ENCODE data around the gene PGAP6. TPM values are rescaled to one million over a fixed set of nuclear protein-coding genes. Genes with fewer than 3 reads are reported as not detected.
"Not testable (repeated sequence)": the region's sequence is repeated elsewhere in the genome, so short reads cannot be mapped to it uniquely, and the experiment has no call there.

The PGAP6 gene
- total RNA-seq, 4 donors from 2014 or later: 31.6 to 83.3 (median 62.2) TPM

GRCh38 chr16:364595-365491 lies 16.9 kb downstream of the PGAP6 start:
- intact Hi-C loops (cut with DNase I): no loop called here
- Histone ChIP-seq H3K36me3 (peaks cover 23 to 26% of the 10 kb centered on the region in 2 donors), H3K27ac (no peak overlapping the region), H3K4me3 (replicated peaks in 1 of 3) (no peak overlapping the region), H3K4me1 (peaks cover 4 to 9% of the 10 kb centered on the region in 2 donors), H3K9me3 (no peaks in the 10 kb centered on the region), H3K27me3 (no peaks in the 10 kb centered on the region)
- WGBS, 2 donors: 55 to 61% methylated on average over 17 to 19 of the region's 19 CpGs
- TF ChIP-seq CTCF (IDR thresholded peaks at IDR 0.05) (no peak), POLR2A (IDR thresholded peaks at IDR 0.05) (no peak)
- no peak for DNase-seq

GRCh38 chr16:363766-364490 lies 17.9 kb downstream of the PGAP6 start:
- Histone ChIP-seq H3K27ac (no peak overlapping the region), H3K4me1 (no peaks in the 10 kb centered on the region), H3K27me3 (no peaks in the 10 kb centered on the region), H3K36me3 (peaks cover 23 to 26% of the 10 kb centered on the region in 2 donors), H3K4me3 (replicated peaks in 1 of 3) (no peak overlapping the region), H3K9me3 (no peaks in the 10 kb centered on the region)
- intact Hi-C loops (cut with DNase I): no loop called here
- 0 to 28% methylated on average over 1 to 8 of the region's 24 CpGs for WGBS, 2 donors
- TF ChIP-seq POLR2A (IDR thresholded peaks at IDR 0.05) (no peak), CTCF (IDR thresholded peaks at IDR 0.05) (no peak)
- DNase-seq: peak; percentile 52 to 56

GRCh38 chr16:363110-363765 lies 18.5 kb downstream of the PGAP6 start:
- Histone ChIP-seq H3K27me3 (no peaks in the 10 kb centered on the region), H3K9me3 (no peaks in the 10 kb centered on the region), H3K36me3 (peaks cover 17 to 19% of the 10 kb centered on the region in 2 donors), H3K27ac (no peak overlapping the region), H3K4me1 (no peaks in the 10 kb centered on the region), H3K4me3 (replicated peaks in 1 of 3) (no peak overlapping the region)
- TF ChIP-seq POLR2A (IDR thresholded peaks at IDR 0.05) (no peak), CTCF (IDR thresholded peaks at IDR 0.05) (no peak)
- no peak for DNase-seq
- intact Hi-C loops (cut with DNase I): no loop called here
- 62 to 64% methylated on average over 12 of the region's 20 CpGs for WGBS, 2 donors

GRCh38 chr16:362702-362999 lies 19.1 kb downstream of the PGAP6 start:
- H3K27ac ChIP-seq; H3K4me3 ChIP-seq (replicated peaks in 1 of 3); DNase-seq; intact Hi-C loops (cut with DNase I); H3K9me3 ChIP-seq; H3K4me1 ChIP-seq; H3K27me3 ChIP-seq: not testable (repeated sequence)
- peaks cover 11 to 13% of the 10 kb centered on the region in 2 donors for H3K36me3 ChIP-seq
- WGBS, 2 donors: no CpG with 5 or more reads among the region's 24 CpGs

GRCh38 chr16:361872-362701 lies 19.7 kb downstream of the PGAP6 start:
- intact Hi-C loops (cut with DNase I): no loop called here

More at GRCh38 chr16:361872-362701, 19.7 kb downstream of the PGAP6 start:
- WGBS, 2 donors: 27 to 34% methylated on average over 11 to 15 of the region's 30 CpGs
- no peaks in the 10 kb centered on the region for H3K27me3 ChIP-seq
- TF ChIP-seq CTCF (IDR thresholded peaks at IDR 0.05) (peak in 5 of 6 experiments; percentile 68 to 91 (median 74)), POLR2A (IDR thresholded peaks at IDR 0.05) (no peak)
- no peaks in the 10 kb centered on the region for H3K4me1 ChIP-seq
- H3K36me3 ChIP-seq: peaks cover 7 to 8% of the 10 kb centered on the region in 2 donors
- H3K27ac ChIP-seq: no peak overlapping the region
- DNase-seq: peak; percentile 79 to 83
- no peak overlapping the region for H3K4me3 ChIP-seq (replicated peaks in 1 of 3)
- H3K9me3 ChIP-seq: no peaks in the 10 kb centered on the region
